Stimulated activated CD4-positive, alpha-beta T cell treated with anti-CD3 and anti-CD28 coated beads, Interleukin-2, amount 100 ng/mL, for 4 hours (primary cell): ENCODE results near the gene PPP1R16B.

Source experiments
- DNase-seq: peaks from one replicate; pipeline ENCODE4 v3.0.0-alpha.2; 2020; ENCODE audit warnings: low read depth

The PPP1R16B gene

DNA sequence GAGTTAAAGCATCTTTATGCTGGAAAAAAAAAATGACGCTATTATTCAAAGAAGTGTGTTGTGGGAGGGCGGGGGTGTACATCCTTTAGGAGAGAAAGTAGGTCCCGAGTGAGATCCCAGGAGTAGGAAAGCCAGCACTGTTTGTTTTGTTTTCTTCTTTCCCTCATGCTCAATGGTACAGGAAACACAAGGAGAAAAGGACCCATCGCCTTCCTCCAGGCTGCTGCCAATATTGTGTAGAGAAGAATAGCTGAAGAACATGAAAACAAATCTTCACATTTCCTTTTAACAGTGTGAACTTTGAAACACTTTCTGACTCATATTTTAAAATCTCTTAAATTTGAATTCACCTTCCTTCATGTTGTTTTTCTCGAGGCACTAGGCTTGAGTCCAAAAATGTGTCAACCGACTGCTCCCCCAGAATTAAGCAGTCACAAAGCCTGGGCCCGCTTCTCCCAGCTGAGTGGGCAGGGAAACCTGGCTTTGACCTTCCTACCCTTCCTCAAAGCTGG lies 22.3 kb downstream of the PPP1R16B start:
- DNase-seq, result no peak

DNA sequence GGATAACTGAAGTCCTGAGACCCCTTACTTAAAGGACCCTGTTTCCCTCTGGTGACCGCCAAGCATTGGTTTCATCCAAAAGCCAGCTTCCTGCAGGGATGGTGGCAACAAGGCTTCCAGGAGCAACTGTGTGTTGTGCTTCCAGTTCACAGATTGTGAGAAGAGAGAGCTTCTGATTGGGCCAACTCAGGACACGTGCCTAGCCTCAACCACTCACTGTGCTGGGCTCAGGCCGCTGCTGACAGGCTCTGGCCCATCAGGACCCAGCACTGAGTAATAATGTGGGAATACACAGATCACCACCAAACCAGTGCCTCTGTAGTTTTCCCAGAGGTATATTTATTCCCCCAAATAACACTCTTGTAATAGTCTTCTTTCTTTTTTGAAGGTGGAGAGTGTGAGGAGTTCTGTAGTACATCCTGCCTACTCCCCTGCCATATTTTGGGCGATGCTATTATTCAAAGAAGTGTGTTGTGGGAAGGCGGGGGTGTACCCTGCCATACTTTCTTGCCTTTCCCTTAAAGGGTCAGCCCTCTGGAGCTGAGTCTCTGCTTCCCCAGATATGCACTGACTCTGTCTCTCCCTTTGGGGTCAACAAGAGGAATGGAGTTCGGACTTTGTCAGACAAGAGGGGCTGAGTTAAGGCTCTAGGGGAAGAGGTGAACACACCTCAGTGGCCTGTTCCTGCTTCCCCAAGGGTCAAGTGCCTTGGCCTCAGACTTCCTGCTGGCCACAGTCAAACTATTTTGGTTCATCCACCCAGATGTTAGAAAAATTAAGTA lies 23.2 kb downstream of the PPP1R16B start:
- DNase-seq, result no peak

- DNase-seq, result no peak
These were observed 23.9 kb downstream of the PPP1R16B start for GRCh38 chr20:38829296-38829875.

DNA sequence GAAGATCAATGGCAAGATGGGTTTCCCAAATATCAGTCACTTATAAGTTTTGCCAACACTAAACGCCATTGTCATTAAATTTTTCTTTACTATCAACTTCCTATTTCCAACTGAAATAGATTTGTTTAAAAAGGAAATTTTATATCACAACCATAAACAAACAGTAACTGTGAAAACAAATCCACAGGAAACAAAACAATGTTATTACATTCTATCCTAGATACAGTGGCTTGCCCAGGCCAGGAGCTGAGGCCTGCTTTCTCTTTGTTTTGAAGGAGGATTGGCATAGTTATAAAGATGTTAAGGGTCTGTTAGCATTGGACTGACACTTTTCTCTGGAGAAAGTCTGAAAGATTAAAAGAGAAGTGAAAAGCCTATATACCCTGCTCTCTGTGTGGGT lies 24.9 kb downstream of the PPP1R16B start:
- no peak for DNase-seq

DNA sequence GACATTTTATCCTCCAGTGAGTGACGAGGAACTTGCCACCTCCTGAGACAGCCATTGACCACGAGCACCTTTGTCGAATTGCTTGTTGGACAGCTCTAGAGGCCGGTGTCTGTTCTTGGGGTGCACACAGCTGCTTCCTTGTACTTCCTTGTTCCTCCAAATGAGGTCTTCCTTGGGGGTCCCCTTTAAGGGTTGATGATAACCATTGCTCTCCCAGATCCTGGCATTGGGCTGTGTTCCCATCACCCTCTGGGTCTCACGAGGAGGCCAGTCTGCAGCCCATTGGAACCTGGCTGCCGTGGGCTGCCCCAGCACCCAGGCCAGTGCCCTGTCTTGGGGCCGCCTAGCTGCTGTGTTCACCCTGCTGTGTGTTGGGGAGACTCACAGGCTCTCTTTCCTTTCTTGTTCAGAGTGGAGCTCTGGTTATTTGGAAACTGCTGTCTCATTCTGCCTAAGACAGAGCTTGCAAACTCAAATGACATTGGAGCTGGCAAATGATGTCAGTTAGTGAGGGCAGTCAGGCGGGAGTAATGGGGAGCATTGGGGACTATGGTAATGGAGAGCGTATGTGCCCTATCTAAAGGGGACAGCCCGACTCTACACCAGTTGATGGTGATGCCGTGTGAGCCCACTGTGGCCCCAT lies 25.7 kb downstream of the PPP1R16B start:
- DNase-seq, result no peak

- DNase-seq, result no peak
These were observed 26.6 kb downstream of the PPP1R16B start for GRCh38 chr20:38831995-38832620.

- no peak for DNase-seq
These were observed 27.8 kb downstream of the PPP1R16B start for GRCh38 chr20:38833154-38833856.

DNA sequence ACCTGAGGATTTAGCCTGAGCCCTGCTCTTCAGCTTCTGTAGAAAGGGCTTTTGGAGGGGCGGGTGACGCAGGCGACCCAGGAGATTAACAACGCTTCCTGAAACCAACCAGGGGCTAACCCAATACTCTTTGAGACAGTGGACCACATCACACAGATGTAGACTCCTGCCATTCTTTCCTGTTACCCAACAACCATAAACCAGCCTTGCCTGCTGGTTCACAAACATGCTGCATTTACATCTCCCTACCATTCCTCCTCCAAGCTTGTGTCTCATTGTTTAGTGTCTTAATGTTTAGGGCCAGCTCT lies 28.3 kb downstream of the PPP1R16B start:
- DNase-seq, result no peak

GRCh38 chr20:38834868-38835267 lies 29.4 kb downstream of the PPP1R16B start:
- no peak for DNase-seq

DNA sequence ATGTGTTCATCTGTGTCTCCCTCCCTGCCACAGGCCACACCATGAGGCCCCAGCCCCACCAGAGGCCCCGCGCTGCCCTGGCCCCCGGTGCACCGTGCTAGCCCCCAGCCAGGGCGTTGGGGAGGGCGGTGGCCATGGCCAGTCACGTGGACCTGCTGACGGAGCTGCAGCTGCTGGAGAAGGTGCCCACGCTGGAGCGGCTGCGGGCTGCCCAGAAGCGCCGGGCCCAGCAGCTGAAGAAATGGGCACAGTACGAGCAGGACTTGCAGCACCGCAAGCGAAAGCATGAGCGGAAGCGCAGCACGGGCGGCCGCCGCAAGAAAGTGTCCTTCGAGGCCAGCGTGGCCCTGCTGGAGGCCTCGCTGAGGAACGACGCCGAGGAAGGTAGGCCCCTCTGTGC lies 30.3 kb downstream of the PPP1R16B start:
- no peak for DNase-seq

- no peak for DNase-seq
These were observed 31.5 kb downstream of the PPP1R16B start for GRCh38 chr20:38836991-38837390.

DNA sequence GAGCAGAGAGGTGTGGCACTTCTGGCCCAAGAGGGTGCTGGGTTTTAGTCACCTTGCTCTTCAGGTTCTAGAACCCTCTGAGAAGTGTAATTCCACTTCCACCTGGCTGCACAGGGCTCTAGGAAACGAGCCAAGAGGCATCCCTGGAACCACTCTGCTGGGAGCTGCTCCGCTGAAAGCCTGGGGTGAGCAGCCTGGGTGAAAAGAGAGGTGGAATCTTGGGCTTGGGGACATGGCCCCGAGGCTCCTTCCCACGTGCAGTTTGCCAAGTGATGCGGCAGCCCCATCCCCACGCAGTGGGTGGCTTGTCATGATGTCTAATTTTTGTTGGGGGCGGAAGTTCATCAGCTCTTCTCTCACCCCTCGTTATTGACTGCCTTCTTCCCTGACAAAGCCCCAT lies 32.8 kb downstream of the PPP1R16B start:
- DNase-seq, result no peak

DNA sequence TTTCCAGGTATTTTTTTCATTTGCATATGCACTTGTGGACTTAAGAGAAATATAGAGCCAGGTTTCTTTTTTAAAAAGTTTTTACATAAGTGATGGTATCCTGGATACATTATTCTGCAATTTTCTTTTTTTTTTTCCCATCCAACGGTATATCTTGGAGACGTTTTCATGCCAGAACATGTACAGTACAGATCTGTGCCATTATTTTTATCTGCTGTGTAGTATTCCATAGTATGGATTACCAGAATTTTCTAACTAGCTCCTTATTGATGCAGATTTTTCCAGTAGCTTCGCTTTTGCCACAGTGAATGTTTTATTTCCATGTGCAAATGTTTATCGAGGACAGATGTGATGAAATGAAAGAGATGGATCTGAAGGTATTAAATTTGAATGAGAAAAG lies 34.1 kb downstream of the PPP1R16B start:
- DNase-seq, result no peak

- DNase-seq, result peak; percentile 58
These were observed 34.8 kb downstream of the PPP1R16B start for GRCh38 chr20:38840053-38840893.

GRCh38 chr20:38840894-38841470 lies 35.5 kb downstream of the PPP1R16B start:
- no peak for DNase-seq

DNA sequence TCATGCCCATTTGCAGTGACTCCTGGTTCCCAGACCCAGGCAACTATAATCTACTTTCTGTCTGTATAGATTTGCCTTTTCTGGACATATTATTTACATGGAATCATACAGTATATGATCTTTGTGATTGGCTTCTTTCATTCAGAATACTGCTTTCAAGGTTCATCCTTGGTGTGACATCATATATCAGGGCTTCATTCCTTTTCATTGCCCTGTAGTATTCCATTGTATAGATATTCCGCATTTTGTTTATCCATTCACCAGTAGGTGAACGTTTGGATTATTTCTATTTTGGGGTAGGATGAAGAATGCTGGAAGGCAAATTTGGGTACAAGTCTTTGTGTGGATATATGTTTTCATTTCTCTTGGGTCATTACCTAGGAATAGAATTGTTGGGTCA lies 36.1 kb downstream of the PPP1R16B start:
- no peak for DNase-seq

GRCh38 chr20:38842026-38842425 lies 36.5 kb downstream of the PPP1R16B start:
- DNase-seq, result no peak

GRCh38 chr20:38842558-38842981 lies 37.1 kb downstream of the PPP1R16B start:
- DNase-seq, result peak; percentile 76

DNA sequence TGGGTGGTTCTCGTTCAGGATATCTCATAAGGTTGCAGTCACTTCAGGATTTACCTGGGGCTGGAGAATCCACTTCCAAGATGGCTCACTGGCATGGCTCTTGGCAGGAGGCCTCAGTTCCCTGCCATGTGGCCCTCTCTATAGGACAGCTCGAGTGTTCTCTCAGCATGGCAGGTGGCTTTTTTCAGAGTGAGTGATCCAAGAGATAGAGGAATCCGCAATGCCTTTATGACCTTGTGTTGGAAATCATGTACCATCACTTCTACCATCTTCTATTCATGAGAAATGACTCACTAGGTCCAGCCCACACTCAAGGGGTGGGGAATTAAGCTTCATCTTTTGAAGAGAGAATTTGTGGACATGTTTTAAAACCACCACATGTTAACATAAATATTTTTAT lies 37.8 kb downstream of the PPP1R16B start:
- DNase-seq, result peak; percentile 71

- no peak for DNase-seq
These were observed 39.5 kb downstream of the PPP1R16B start for GRCh38 chr20:38844963-38845362.

- no peak for DNase-seq
These were observed 42.3 kb downstream of the PPP1R16B start for GRCh38 chr20:38847840-38848239.
